Measurements from ENCODE around the gene BAIAP2L2. TPM values are rescaled to one million over a fixed set of nuclear protein-coding genes. Genes with fewer than 3 reads are reported as not detected.

The BAIAP2L2 gene
- total and polyA plus RNA-seq, 2 donors (not counting 3 experiments of a cell fraction or from before 2014, with no cell fraction given), result 0.20 to 0.35 TPM

GRCh38 chr22:38098410-38099249 is 11.9 kb downstream of the BAIAP2L2 start:
- FAIRE-seq (peak; percentile 73), DNase-seq (ENCODE audit: low read depth, low spot score) (peak; percentile 60)
- Histone ChIP-seq H3K9me1 (replicated peaks; ENCODE audit: control insufficient read depth, extremely low read depth, insufficient read depth, low read length) (no peaks in the 10 kb centered on the region), H3K9me3 (replicated peaks; ENCODE audit: control insufficient read depth, insufficient read depth, low read length) (no peaks in the 10 kb centered on the region), H3K4me3 (replicated peaks in 1 of 3; ENCODE audit: insufficient read depth in 1 of 3, low read depth in 1 of 3, low read length in 3 of 3) (no peak overlapping the region), H3K4me1 (ENCODE audit: control insufficient read depth, extremely low read depth, insufficient read depth, low read length) (peaks cover 10% of the 10 kb centered on the region), H3K4me2 (ENCODE audit: insufficient read depth, low read length) (no peak overlapping the region), H3K36me3 (ENCODE audit: control insufficient read depth in 2 of 2, extremely low read depth in 1 of 2, insufficient read depth in 2 of 2, low read length in 2 of 2) (no peaks in the 10 kb centered on the region), H4K20me1 (replicated peaks; ENCODE audit: control insufficient read depth, extremely low read depth, insufficient read depth, low read length) (no peaks in the 10 kb centered on the region), H3K27ac (ENCODE audit: insufficient read depth, low read depth, low read length) (no peak overlapping the region), H3K27me3 (ENCODE audit: control insufficient read depth in 2 of 2, insufficient read depth in 2 of 2, low read length in 2 of 2) (no peaks in the 10 kb centered on the region), H3K9ac (replicated peaks; ENCODE audit: extremely low read depth, insufficient read depth, low read length) (no peak overlapping the region), H2AFZ (ENCODE audit: low read depth, low read length) (peak overlapping the region; percentile 6), H3K79me2 (ENCODE audit: control insufficient read depth, insufficient read depth, low read length) (no peaks in the 10 kb centered on the region)
- intact Hi-C loops (cut with micrococcal nuclease) (no loop called here), dilution Hi-C loops (cut with MboI; ENCODE audit: extremely low pct_ligation_motif_present, low sequenced_read_pairs) (no loop called here)
- TF ChIP-seq MYC (IDR thresholded peaks at IDR 0.05; ENCODE audit: low read depth, low read length), result no peak
- TF ChIP-seq EZH2 (IDR thresholded peaks at IDR 0.05; ENCODE audit: borderline replicate concordance, low read depth, low read length, severe bottlenecking), result no peak
- TF ChIP-seq GATA2 (IDR thresholded peaks at IDR 0.05; ENCODE audit: insufficient read depth, insufficient read length, low read depth, low read length), result peak; percentile 20
- peak; percentile 69 for TF ChIP-seq JUN (IDR thresholded peaks at IDR 0.05; ENCODE audit: borderline replicate concordance, insufficient read depth, insufficient read length, low read depth)
- no peak for TF ChIP-seq CTCF (IDR thresholded peaks at IDR 0.05; ENCODE audit: extremely low read depth in 1 of 2, insufficient read depth in 1 of 2, low read depth in 1 of 2, low read length in 2 of 2)
- ChIA-PET POLR2A (no interaction called here), CTCF (interaction anchor here (0.9 to 4.0 kb wide), 17 partner anchors 8 to 469 kb away, joined by 3 to 25 read pairs (median 6); partner anchors contain the start of genes BAIAP2L2, MAFF and PLA2G6)
- BruUV-seq (replicated peaks), result no TSS peak
